Gastroesophageal sphincter (tissue), 4 donors: ENCODE measurements around the gene PCDH9. TPM values are rescaled to one million over a fixed set of nuclear protein-coding genes. Genes with fewer than 3 reads are reported as not detected.
"Not testable (repeated sequence)": the region's sequence is repeated elsewhere in the genome, so short reads cannot be mapped to it uniquely, and the experiment has no call there.

ENCODE experiments used
- ATAC-seq: fragments of 150-250 bp; one replicate; pipeline ENCODE4 v1.9.1; 2016; ENCODE audit warnings: mild to moderate bottlenecking, moderate library complexity
- H3K27ac ChIP-seq, 4 donors: fragments of 200-600 bp; sonication (generic) in 3 of 4; 1 replicate in 3 of 4; 2 replicates in 1 of 4; pipeline ENCODE4 v1.5.1; 2016 to 2019
- H3K27me3 ChIP-seq: fragments of 200-600 bp; sonication (generic); one replicate; pipeline ENCODE4 v1.5.1; 2019
- H3K36me3 ChIP-seq, 2 donors: fragments of 200-600 bp; sonication (generic); one replicate each; pipeline ENCODE4 v1.5.1; 2019; ENCODE audit warnings: control low read depth in 1 of 2
- H3K4me1 ChIP-seq, 3 donors: fragments of 200-600 bp; sonication (generic); 1 replicate in 2 of 3; 2 replicates in 1 of 3; pipeline ENCODE4 v1.5.1; 2016 to 2019; ENCODE audit warnings: control low read depth in 2 of 3
- H3K4me3 ChIP-seq, 2 donors: fragments of 200-600 bp; sonication (generic); one replicate each; pipeline ENCODE4 v1.5.1; 2019; ENCODE audit warnings: mild to moderate bottlenecking in 1 of 2, moderate library complexity in 1 of 2
- H3K9me3 ChIP-seq, 3 donors: fragments of 200-600 bp; sonication (generic); one replicate each; pipeline ENCODE4 v1.5.1; 2017 to 2019; ENCODE audit warnings: control low read depth in 2 of 3
- CTCF ChIP-seq, 4 experiments: fragments of 200-600 bp in 2 of 4; fragments of 450-650 bp in 2 of 4; sonication (generic) in 1 of 4; IDR thresholded peaks; one replicate each; pipeline ENCODE4 v1.5.1; 2017 to 2019; ENCODE audit warnings: antibody characterized with exemption in 4 of 4, mild to moderate bottlenecking in 2 of 4, moderate library complexity in 2 of 4
- EP300 ChIP-seq: sonication (generic); formaldehyde crosslinking; IDR thresholded peaks from one replicate; pipeline ENCODE4 v1.6.1; 2017; ENCODE audit warnings: antibody characterized with exemption, mild to moderate bottlenecking
- POLR2A ChIP-seq, 2 donors: fragments of 450-650 bp; IDR thresholded peaks; one replicate each; pipeline ENCODE4 v1.6.1; 2017; ENCODE audit warnings: antibody characterized with exemption in 2 of 2, mild to moderate bottlenecking in 2 of 2, moderate library complexity in 1 of 2
- POLR2AphosphoS5 ChIP-seq: sonication (generic); formaldehyde crosslinking; IDR thresholded peaks from one replicate; pipeline ENCODE4 v1.6.1; 2017; ENCODE audit warnings: antibody characterized with exemption
- WGBS, 2 donors: methylation state at CpG; one replicate each; pipeline ENCODE4 v1.1.5; 2018; ENCODE audit warnings: low coverage in 1 of 2; 5-methylcytosine and 5-hydroxymethylcytosine counted together
- total RNA-seq, 4 donors: library from RNA; depleted of rRNA; stranded (reverse); fragments of >200 nt; gene quantifications; one replicate each; pipeline ENCODE4 v1.1.0, GENCODE V29; 2016

PCDH9 gene
- total RNA-seq, 4 donors from 2014 or later, result 52.9 to 141 (median 56.5) TPM

DNA sequence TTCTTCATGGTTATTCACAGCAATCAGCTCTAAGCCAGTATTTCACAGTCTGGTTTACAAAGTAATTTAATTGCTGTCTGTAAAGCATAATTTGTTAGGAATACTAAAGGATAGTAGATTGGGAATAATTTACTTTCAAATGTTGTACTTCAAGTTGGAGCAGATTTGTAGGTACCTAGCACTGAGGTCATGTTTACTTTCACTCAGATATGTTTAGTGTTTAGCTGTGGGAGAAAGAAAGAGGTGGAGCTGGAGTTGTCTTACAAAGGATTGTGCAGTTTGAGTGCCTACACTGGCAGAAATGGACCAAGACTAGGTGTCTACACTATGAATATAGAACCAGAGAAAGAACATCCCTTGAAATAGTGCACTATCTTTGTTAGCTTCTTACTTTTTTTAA is 464.6 kb downstream of the PCDH9 start:
- peaks cover 0 to 15% (median 0%) of the 10 kb centered on the region in 3 donors for H3K9me3 ChIP-seq
- TF ChIP-seq CTCF (IDR thresholded peaks at IDR 0.05) (no peak), POLR2A (IDR thresholded peaks at IDR 0.05) (no peak), POLR2AphosphoS5 (no peak), EP300 (no peak)
- H3K27me3 ChIP-seq, result no peaks in the 10 kb centered on the region
- H3K36me3 ChIP-seq, result no peaks in the 10 kb centered on the region
- no peaks in the 10 kb centered on the region for H3K4me1 ChIP-seq
- ATAC-seq, result no peak
- no peak overlapping the region for H3K4me3 ChIP-seq
- no peak overlapping the region for H3K27ac ChIP-seq

- peaks cover 0 to 22% (median 0%) of the 10 kb centered on the region in 3 donors for H3K9me3 ChIP-seq
- 76 to 84% methylated on average over 4 of the region's 4 CpGs for WGBS, 2 donors
- ATAC-seq, H3K27me3 ChIP-seq, H3K36me3 ChIP-seq, H3K27ac ChIP-seq, H3K4me3 ChIP-seq, H3K4me1 ChIP-seq: not testable (repeated sequence)
Measured at GRCh38 chr13:66760678-66761077, 469.5 kb downstream of the PCDH9 start.

DNA sequence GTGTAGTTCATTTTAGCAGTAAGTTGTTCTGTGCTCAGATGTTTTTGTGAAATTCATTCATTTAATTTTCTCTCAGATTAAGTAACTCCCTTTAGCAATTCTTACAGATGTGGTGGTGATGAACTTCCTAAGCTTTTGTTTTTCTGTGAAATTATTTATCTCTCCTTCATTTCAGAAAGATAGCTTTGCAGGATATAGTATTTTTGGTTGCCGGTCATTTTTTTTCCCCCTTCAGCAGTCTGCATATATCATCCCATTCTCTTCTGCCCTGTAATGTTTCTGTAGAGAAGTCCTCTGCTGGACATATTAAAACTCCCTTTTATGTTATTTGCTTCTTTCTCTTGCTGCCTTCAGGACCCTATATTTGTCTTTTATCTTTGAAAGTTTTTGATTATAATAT is 470.2 kb downstream of the PCDH9 start:
- peaks cover 0 to 22% (median 0%) of the 10 kb centered on the region in 3 donors for H3K9me3 ChIP-seq
- H3K4me1 ChIP-seq, result no peaks in the 10 kb centered on the region
- H3K27ac ChIP-seq, result no peak overlapping the region
- ATAC-seq, result no peak
- no peaks in the 10 kb centered on the region for H3K36me3 ChIP-seq
- H3K27me3 ChIP-seq, result no peaks in the 10 kb centered on the region
- WGBS, 2 donors, result 100% methylated on average over 1 of the region's 1 CpG
- no peak overlapping the region for H3K4me3 ChIP-seq
- TF ChIP-seq POLR2AphosphoS5 (no peak), CTCF (IDR thresholded peaks at IDR 0.05) (no peak), POLR2A (IDR thresholded peaks at IDR 0.05) (no peak), EP300 (no peak)

- H3K27ac ChIP-seq, result no peak overlapping the region
- H3K4me3 ChIP-seq, result no peak overlapping the region
- H3K4me1 ChIP-seq, result no peaks in the 10 kb centered on the region
- H3K9me3 ChIP-seq, result no peaks in the 10 kb centered on the region
- no peak for ATAC-seq
- no peaks in the 10 kb centered on the region for H3K36me3 ChIP-seq
- TF ChIP-seq POLR2A (IDR thresholded peaks at IDR 0.05) (no peak), CTCF (IDR thresholded peaks at IDR 0.05) (no peak), POLR2AphosphoS5 (no peak), EP300 (no peak)
- no peaks in the 10 kb centered on the region for H3K27me3 ChIP-seq
- 88 to 90% methylated on average over 2 of the region's 2 CpGs for WGBS, 2 donors
Measured at GRCh38 chr13:66751691-66752090, 478.4 kb downstream of the PCDH9 start.

DNA sequence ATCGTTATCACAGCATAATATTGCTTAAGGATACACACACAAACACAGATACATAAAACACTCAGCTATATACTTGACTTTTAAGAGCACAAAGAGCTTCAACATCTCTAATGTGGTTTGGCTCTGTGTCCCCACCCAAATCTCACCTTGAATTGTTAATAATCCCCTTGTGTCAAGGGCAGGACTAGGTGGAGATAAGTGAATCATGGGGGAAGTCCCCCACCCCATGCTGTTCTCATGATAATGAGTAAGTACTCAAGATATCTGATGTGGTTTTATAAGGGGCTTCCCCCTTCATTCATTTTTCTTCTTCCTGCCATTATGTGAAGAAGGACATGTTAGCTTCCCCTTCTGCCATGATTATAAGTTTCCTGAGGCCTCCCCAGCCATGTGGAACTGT is 481.4 kb downstream of the PCDH9 start:
- Histone ChIP-seq H3K27me3 (no peaks in the 10 kb centered on the region), H3K4me3 (no peak overlapping the region), H3K36me3 (no peaks in the 10 kb centered on the region), H3K4me1 (no peaks in the 10 kb centered on the region), H3K9me3 (no peaks in the 10 kb centered on the region), H3K27ac (no peak overlapping the region)
- ATAC-seq, result no peak
- 100% methylated on average over 1 of the region's 1 CpG for WGBS, 2 donors
- TF ChIP-seq POLR2AphosphoS5 (no peak), CTCF (IDR thresholded peaks at IDR 0.05) (no peak), EP300 (no peak), POLR2A (IDR thresholded peaks at IDR 0.05) (no peak)

- no peak overlapping the region for H3K27ac ChIP-seq
- TF ChIP-seq CTCF (IDR thresholded peaks at IDR 0.05), result no peak
- no peak for TF ChIP-seq POLR2A (IDR thresholded peaks at IDR 0.05)
- TF ChIP-seq EP300, result no peak
- no peak for TF ChIP-seq POLR2AphosphoS5
- 73 to 87% methylated on average over 4 of the region's 4 CpGs for WGBS, 2 donors
- no peak overlapping the region for H3K4me3 ChIP-seq
- no peaks in the 10 kb centered on the region for H3K9me3 ChIP-seq
- no peaks in the 10 kb centered on the region for H3K36me3 ChIP-seq
- no peaks in the 10 kb centered on the region for H3K27me3 ChIP-seq
- H3K4me1 ChIP-seq, result no peaks in the 10 kb centered on the region
- no peak for ATAC-seq
Measured at GRCh38 chr13:66745307-66745706, 484.8 kb downstream of the PCDH9 start.
